K562 (cell line): ENCODE measurements around the gene IL6ST. TPM values are rescaled to one million over a fixed set of nuclear protein-coding genes. Genes with fewer than 3 reads are reported as not detected.
A peak's percentile ranks its signal among the peaks of the same experiment; 100 is the strongest.

Source experiments
- ATAC-seq: fragments of 200-7000 bp; cut with Tn5 transposase; 3 replicates; pipeline ENCODE4 v1.9.1; 2020; ENCODE audit warnings: moderate library complexity
- BruUV-seq: library from RNA; stranded (reverse); fragments of 400-500 nt; replicated peaks from 2 replicates; lab custom pipeline; 2021; lab: Mats Ljungman, UMichigan
- CTCF ChIA-PET: fragments of 300-600 bp; formaldehyde crosslinking; extraction: SDS; loops from one replicate; lab custom pipeline; 2021; ENCODE audit warnings: low intra/inter-chr PET ratio; lab: Yijun Ruan, JAX
- POLR2A ChIA-PET: fragments of 300-600, 350-650 bp; sonication (Branson Sonifier 250); formaldehyde crosslinking; extraction: SDS; loops from one replicate; lab custom pipeline; 2021; ENCODE audit warnings: antibody characterized with exemption, inconsistent platforms; lab: Yijun Ruan, JAX
- DNase-seq, 4 experiments: peaks; one replicate each; pipeline versions ENCODE4 v3.0.0 to v3.0.0-alpha.2; 2011 to 2018; ENCODE audit warnings: low spot score in 3 of 4, mixed read lengths in 3 of 4; ENCODE audit errors: extremely low read depth in 1 of 4
- FAIRE-seq: peaks from 2 replicates; lab custom pipeline; 2011; peaks lifted over from hg19 to GRCh38; lab: Jason Lieb, UNC
- H2AFZ ChIP-seq: 2 replicates; pipeline ENCODE4 v1.6.0; 2011; ENCODE audit warnings: low read depth, low read length, control low read depth, inconsistent platforms
- H3K27ac ChIP-seq: fragments of 200-600 bp; 3 replicates; pipeline ENCODE4 v1.8.0; 2011; ENCODE audit warnings: low read depth, mild to moderate bottlenecking, control low read depth, inconsistent platforms, low read length, moderate library complexity, mixed read lengths; ENCODE audit errors: extremely low read depth
- H3K27me3 ChIP-seq, 2 experiments: fragments of 300-600 bp in 1 of 2; 2 replicates in 1 of 2; 3 replicates in 1 of 2; pipeline versions ENCODE4 v1.6.0 to v1.8.0; 2011; ENCODE audit warnings: inconsistent platforms in 2 of 2, low read length in 2 of 2, mild to moderate bottlenecking in 1 of 2, mixed read lengths in 1 of 2, moderate library complexity in 1 of 2; ENCODE audit not compliant: control insufficient read depth in 2 of 2, insufficient read depth in 2 of 2
- H3K36me3 ChIP-seq: fragments of 300-600 bp; 3 replicates; pipeline ENCODE4 v1.8.0; 2011; ENCODE audit warnings: mild to moderate bottlenecking, low read length, inconsistent platforms; ENCODE audit not compliant: control insufficient read depth, insufficient read depth
- H3K4me1 ChIP-seq, 2 experiments: fragments of 200-600 bp in 1 of 2; replicated peaks in 1 of 2; 2 replicates in 1 of 2; 3 replicates in 1 of 2; pipeline versions ENCODE4 v1.5.1 to v1.8.0; 2011; ENCODE audit warnings: inconsistent platforms in 2 of 2, low read length in 2 of 2, mild to moderate bottlenecking in 1 of 2, mixed read lengths in 1 of 2, moderate library complexity in 1 of 2; ENCODE audit not compliant: control insufficient read depth in 2 of 2, insufficient read depth in 2 of 2
- H3K4me2 ChIP-seq: 2 replicates; pipeline ENCODE4 v1.6.1; 2011; ENCODE audit warnings: low read length, control low read depth, inconsistent platforms, mixed read lengths; ENCODE audit not compliant: insufficient read depth
- H3K4me3 ChIP-seq: fragments of 200-600 bp; sonication (generic), shearing (Covaris generic); 2 replicates; pipeline ENCODE4 v1.5.1; 2016; ENCODE audit warnings: control low read depth, inconsistent platforms
- H3K79me2 ChIP-seq: fragments of 200-600 bp; 3 replicates; pipeline ENCODE4 v1.8.0; 2011; ENCODE audit warnings: low read length, inconsistent platforms; ENCODE audit not compliant: control insufficient read depth, insufficient read depth
- H3K9ac ChIP-seq, 2 experiments: 2 replicates each; pipeline versions ENCODE4 v1.6.0 to v1.6.1; 2011; ENCODE audit warnings: low read depth in 2 of 2, low read length in 2 of 2, control low read depth in 1 of 2, inconsistent platforms in 1 of 2, mild to moderate bottlenecking in 1 of 2, mixed read lengths in 1 of 2; ENCODE audit not compliant: insufficient read depth in 1 of 2
- H3K9me1 ChIP-seq: one replicate; pipeline ENCODE4 v1.6.0; 2011; ENCODE audit warnings: inconsistent platforms, mild to moderate bottlenecking, low read length, moderate library complexity; ENCODE audit not compliant: control insufficient read depth, insufficient read depth
- H3K9me3 ChIP-seq: replicated peaks from 2 replicates; pipeline ENCODE4 v1.5.1; 2011; ENCODE audit warnings: low read depth, low read length, inconsistent platforms; ENCODE audit not compliant: control insufficient read depth, insufficient read depth
- H4K20me1 ChIP-seq: replicated peaks from 2 replicates; pipeline ENCODE4 v1.6.1; 2011; ENCODE audit warnings: low read length, inconsistent platforms, mixed read lengths; ENCODE audit not compliant: control insufficient read depth, insufficient read depth
- ARID1B ChIP-seq: fragments of 450-650 bp; IDR thresholded peaks from 2 replicates; pipeline ENCODE4 v1.6.1; 2016; ENCODE audit warnings: antibody characterized with exemption, mild to moderate bottlenecking, inconsistent platforms
- CBFA2T3 ChIP-seq: fragments of 450-650 bp; IDR thresholded peaks from 2 replicates; pipeline ENCODE4 v1.6.1; 2017
- ESRRA ChIP-seq: fragments of 450-650 bp; IDR thresholded peaks from 2 replicates; pipeline ENCODE4 v1.6.1; 2014; ENCODE audit warnings: low read depth, mild to moderate bottlenecking, moderate library complexity, borderline replicate concordance
- GATAD2B ChIP-seq: fragments of 450-650 bp; IDR thresholded peaks from 2 replicates; pipeline ENCODE4 v1.6.1; 2017; ENCODE audit warnings: mild to moderate bottlenecking, borderline replicate concordance
- MCM7 ChIP-seq, 2 experiments: fragments of 450-650 bp; IDR thresholded peaks; 2 replicates each; pipeline ENCODE4 v1.6.1; 2016 to 2018
- MTA2 ChIP-seq: fragments of 450-650 bp; IDR thresholded peaks from 2 replicates; pipeline ENCODE4 v1.6.1; 2016; ENCODE audit warnings: low read depth
- NBN ChIP-seq: fragments of 450-650 bp; IDR thresholded peaks from 2 replicates; pipeline ENCODE4 v1.6.1; 2016; ENCODE audit warnings: low read depth, mild to moderate bottlenecking
- PTBP1 ChIP-seq: fragments of 200-400 bp; formaldehyde crosslinking; IDR thresholded peaks from 2 replicates; pipeline ENCODE4 v1.6.1; 2017; ENCODE audit warnings: low read depth, low read length
- RCOR1 ChIP-seq, 2 experiments: IDR thresholded peaks; 2 replicates each; pipeline ENCODE4 v1.6.1; 2012; ENCODE audit warnings: low read depth in 2 of 2, low read length in 2 of 2, borderline replicate concordance in 1 of 2, improper control_type of control experiment in 1 of 2
- SREBF2 ChIP-seq: sonication (generic); formaldehyde crosslinking; IDR thresholded peaks from 2 replicates; pipeline ENCODE4 v1.4.0; 2020; ENCODE audit warnings: mild to moderate bottlenecking, missing genetic modification reagents
- TCF3 ChIP-seq: sonication (generic); formaldehyde crosslinking; IDR thresholded peaks from 2 replicates; pipeline ENCODE4 v1.4.0; 2020; ENCODE audit warnings: mild to moderate bottlenecking, missing genetic modification reagents
- TEAD1 ChIP-seq, 2 experiments: fragments of 450-650 bp in 1 of 2; sonication (generic) in 1 of 2; formaldehyde crosslinking; IDR thresholded peaks; 2 replicates each; pipeline versions ENCODE4 v1.4.0 to v1.8.0; 2020 to 2022; ENCODE audit warnings: mild to moderate bottlenecking in 2 of 2, missing genetic modification reagents in 1 of 2
- TEAD4 ChIP-seq, 2 experiments: sonication (generic) in 1 of 2; formaldehyde crosslinking in 1 of 2; IDR thresholded peaks; 2 replicates each; pipeline versions ENCODE4 v1.6.1 to v1.8.0; 2012 to 2022; ENCODE audit warnings: borderline replicate concordance in 1 of 2, inconsistent platforms in 1 of 2, low read length in 1 of 2, mild to moderate bottlenecking in 1 of 2, missing genetic modification reagents in 1 of 2
- ZBTB34 ChIP-seq: fragments of 250-450 bp; sonication (Bioruptor Pico); IDR thresholded peaks from 2 replicates; pipeline ENCODE4 v1.8.0; 2021; ENCODE audit warnings: mild to moderate bottlenecking, moderate library complexity
- ZNF212 ChIP-seq: fragments of 450-650 bp; formaldehyde crosslinking; IDR thresholded peaks from 2 replicates; pipeline ENCODE4 v1.4.0; 2020; ENCODE audit warnings: mild to moderate bottlenecking
- ZNF23 ChIP-seq: fragments of 250-450 bp; sonication (Bioruptor Pico); IDR thresholded peaks from 2 replicates; pipeline ENCODE4 v1.4.0; 2020; ENCODE audit warnings: mild to moderate bottlenecking
- ZNF316 ChIP-seq: fragments of 450-650 bp; IDR thresholded peaks from 2 replicates; pipeline ENCODE4 v1.6.1; 2016
- ZNF584 ChIP-seq: fragments of 200-800 bp; sonication (Bioruptor generic); IDR thresholded peaks from 2 replicates; pipeline ENCODE4 v1.6.1; 2016; ENCODE audit warnings: low read depth, mild to moderate bottlenecking, missing genetic modification characterization, missing compliant biosample characterization
- ZNF780A ChIP-seq: fragments of 250-450 bp; sonication (Bioruptor Pico); IDR thresholded peaks from 2 replicates; pipeline ENCODE4 v1.5.0; 2021; ENCODE audit warnings: mild to moderate bottlenecking
- ZNF79 ChIP-seq: fragments of 250-450 bp; sonication (Bioruptor Pico); IDR thresholded peaks from 2 replicates; pipeline ENCODE4 v1.4.0; 2020; ENCODE audit warnings: low read depth, mild to moderate bottlenecking, moderate library complexity
- ZSCAN32 ChIP-seq: fragments of 450-650 bp; formaldehyde crosslinking; IDR thresholded peaks from 2 replicates; pipeline ENCODE4 v1.4.0; 2020; ENCODE audit warnings: mild to moderate bottlenecking, moderate library complexity
- WGBS: fragments of 100-300 bp; shearing (Covaris generic); methylation state at CpG from one replicate; pipeline ENCODE4 v1.1.6; 2016; ENCODE audit warnings: low coverage, mixed read lengths; ENCODE audit not compliant: insufficient coverage; ENCODE audit errors: missing lambda C conversion rate; 5-methylcytosine and 5-hydroxymethylcytosine counted together
- in situ Hi-C: fragments of 300-500 bp; cut with MboI; formaldehyde crosslinking; loops from 4 replicates; pipeline ENCODE4 v1.15.0; 2018; ENCODE audit warnings: inconsistent platforms, mixed read lengths
- intact Hi-C: fragments of 100-400 bp; cut with micrococcal nuclease; formaldehyde crosslinking; loops from 2 replicates; pipeline ENCODE4 v1.14.2; 2022
- polyA plus RNA-seq, 8 experiments: library from polyadenylated mRNA; depleted of rRNA in 4 of 8; stranded (reverse) in 5 of 8; unstranded in 3 of 8; fragments of >200 nt; fragmentation: Nextera tagmentation in 2 of 8; fragmentation: Illumina TruSeq in 1 of 8; extraction: Ambion mirVana in 2 of 8; extraction: Trizol in 1 of 8; gene quantifications; 2 replicates each; pipeline versions ENCODE4 v1.2.1 to v1.2.3, GENCODE V29; 2011 to 2014; ENCODE audit warnings: inconsistent platforms in 1 of 8, missing spikeins in 1 of 8
- total RNA-seq, 7 experiments: library from RNA; depleted of rRNA in 6 of 7; stranded (reverse); fragments of >200 nt in 6 of 7; fragmentation: Illumina TruSeq in 2 of 7; extraction: Trizol in 2 of 7; gene quantifications; 2 replicates each; pipeline versions ENCODE4 v1.2.1 to v1.2.3, GENCODE V29; 2011 to 2021; ENCODE audit warnings: low replicate concordance in 1 of 7
- TF ChIP-seq, protein P1 (sequence below), 2 experiments: fragments of 450-650 bp in 1 of 2; sonication (generic) in 1 of 2; formaldehyde crosslinking; conservative IDR thresholded peaks; 2 replicates each; pipeline versions ENCODE4 v1.4.0 to v1.8.1; 2020 to 2022; ENCODE audit warnings: mild to moderate bottlenecking in 1 of 2, missing genetic modification reagents in 1 of 2
- TF ChIP-seq, protein P2 (sequence below): IDR thresholded peaks from 3 replicates; pipeline ENCODE4 v1.6.1; 2011; ENCODE audit warnings: borderline replicate concordance, mild to moderate bottlenecking; ENCODE audit not compliant: insufficient read length, insufficient read depth

The IL6ST gene
- total and polyA plus RNA-seq, 9 of the 15 experiments (the other 6 are each of a cell fraction or from before 2014, with no cell fraction given): 2.0 to 27.0 (median 7.9) TPM

DNA sequence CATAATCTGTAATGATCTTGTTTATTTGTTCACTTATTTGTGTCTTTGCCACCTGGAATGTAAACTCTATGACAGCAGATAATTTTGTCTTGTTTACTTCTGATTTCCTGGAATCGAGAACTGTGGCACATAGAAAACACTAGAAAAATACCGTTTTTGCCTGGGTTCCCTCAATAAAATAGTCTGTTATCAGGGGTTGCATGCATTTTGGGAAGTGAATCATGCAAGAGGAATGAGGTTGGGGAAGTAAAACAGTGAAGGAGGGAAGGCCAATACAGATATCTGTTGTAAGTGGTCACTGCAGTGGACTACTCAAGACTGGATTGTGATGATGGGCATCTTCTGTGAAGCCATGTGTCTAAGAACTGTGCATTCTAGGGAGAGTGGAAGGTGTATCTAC lies 45.2 kb upstream of the IL6ST start:
- FAIRE-seq (no peak), DNase-seq (peak in 1 of 4 experiments; percentile 34), ATAC-seq (no peak)
- Histone ChIP-seq H3K27me3 (no peaks in the 10 kb centered on the region), H3K27ac (no peak overlapping the region; the same call in 2 of the 3 replicates), H3K9ac (no peak overlapping the region), H3K9me1 (no peaks in the 10 kb centered on the region), H3K36me3 (no peaks in the 10 kb centered on the region), H3K4me1 (peaks cover 14 to 25% of the 10 kb centered on the region in 2 experiments), H3K9me3 (no peaks in the 10 kb centered on the region), H4K20me1 (no peaks in the 10 kb centered on the region), H3K4me2 (no peak overlapping the region), H3K79me2 (no peaks in the 10 kb centered on the region), H2AFZ (no peak overlapping the region), H3K4me3 (no peak overlapping the region)
- intact Hi-C loops (loop anchor here (5.0 kb wide), 1 partner anchor 48 kb away; the partner anchor contains the start of gene IL6ST), in situ Hi-C loops (no loop called here)
- CTCF ChIA-PET: no interaction called here
- POLR2A ChIA-PET: no interaction called here
- no TSS peak for BruUV-seq
- 27% methylated on average over 2 of the region's 2 CpGs for WGBS
- no peak for TF ChIP-seq NBN
- peak in 1 of 2 experiments; percentile 22; a peak in 1 of 4 replicates for TF ChIP-seq RCOR1 (IDR thresholded peaks at IDR 0.05; ENCODE audit: borderline replicate concordance in 1 of 2, low read depth in 2 of 2, low read length in 2 of 2)
- TF ChIP-seq MTA2: peak; percentile 41
- peak; percentile 80 for TF ChIP-seq TEAD4 (IDR thresholded peaks at IDR 0.05; ENCODE audit: low read length)
- no peak for TF ChIP-seq TEAD4 (CRISPR knock-in tag; IDR thresholded peaks at IDR 0.05; ENCODE audit: borderline replicate concordance)
- no peak for TF ChIP-seq ZBTB34
- TF ChIP-seq TEAD1 (CRISPR knock-in tag; IDR thresholded peaks at IDR 0.05): peak; percentile 50 to 58; a peak in 1 of 4 replicates
- TF ChIP-seq, protein P1, sequence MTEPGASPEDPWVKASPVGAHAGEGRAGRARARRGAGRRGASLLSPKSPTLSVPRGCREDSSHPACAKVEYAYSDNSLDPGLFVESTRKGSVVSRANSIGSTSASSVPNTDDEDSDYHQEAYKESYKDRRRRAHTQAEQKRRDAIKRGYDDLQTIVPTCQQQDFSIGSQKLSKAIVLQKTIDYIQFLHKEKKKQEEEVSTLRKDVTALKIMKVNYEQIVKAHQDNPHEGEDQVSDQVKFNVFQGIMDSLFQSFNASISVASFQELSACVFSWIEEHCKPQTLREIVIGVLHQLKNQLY (CRISPR knock-in tag; conservative IDR thresholded peaks at IDR 0.05): no peak
- peak; percentile 68 for TF ChIP-seq TCF3 (CRISPR knock-in tag)
- no peak for TF ChIP-seq ZNF23 (CRISPR knock-in tag)
- no peak for TF ChIP-seq SREBF2 (CRISPR knock-in tag)
- TF ChIP-seq ZNF780A (CRISPR knock-in tag): no peak
- TF ChIP-seq PTBP1: no peak
- no peak for TF ChIP-seq ESRRA
- peak; percentile 71 for TF ChIP-seq CBFA2T3
- TF ChIP-seq ZNF212 (CRISPR knock-in tag): no peak
- no peak for TF ChIP-seq ZNF316
- no peak for TF ChIP-seq ZSCAN32 (CRISPR knock-in tag)
- TF ChIP-seq ZNF584: no peak
- TF ChIP-seq ZNF79 (CRISPR knock-in tag): no peak
- TF ChIP-seq, protein P2, sequence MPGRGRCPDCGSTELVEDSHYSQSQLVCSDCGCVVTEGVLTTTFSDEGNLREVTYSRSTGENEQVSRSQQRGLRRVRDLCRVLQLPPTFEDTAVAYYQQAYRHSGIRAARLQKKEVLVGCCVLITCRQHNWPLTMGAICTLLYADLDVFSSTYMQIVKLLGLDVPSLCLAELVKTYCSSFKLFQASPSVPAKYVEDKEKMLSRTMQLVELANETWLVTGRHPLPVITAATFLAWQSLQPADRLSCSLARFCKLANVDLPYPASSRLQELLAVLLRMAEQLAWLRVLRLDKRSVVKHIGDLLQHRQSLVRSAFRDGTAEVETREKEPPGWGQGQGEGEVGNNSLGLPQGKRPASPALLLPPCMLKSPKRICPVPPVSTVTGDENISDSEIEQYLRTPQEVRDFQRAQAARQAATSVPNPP: no peak
- no peak for TF ChIP-seq GATAD2B
- peak; percentile 85 for TF ChIP-seq ARID1B
- no peak for TF ChIP-seq MCM7 (IDR thresholded peaks at IDR 0.05)
